GM10266 (cell line): ENCODE measurements around the gene ERBB4.

Source experiments
- DNase-seq: peaks from one replicate; pipeline ENCODE4 v3.0.0; 2012; ENCODE audit errors: extremely low spot score
- CTCF ChIP-seq: IDR thresholded peaks from 2 replicates; pipeline ENCODE4 v1.5.1; 2012; ENCODE audit warnings: mild to moderate bottlenecking, low read depth; ENCODE audit not compliant: control insufficient read depth, insufficient read depth; ENCODE audit errors: missing control alignments

The ERBB4 gene

GRCh38 chr2:212416086-212416485 is 122.5 kb downstream of the ERBB4 start:
- TF ChIP-seq CTCF, result no peak
- no peak for DNase-seq

GRCh38 chr2:212414767-212415211 is 123.8 kb downstream of the ERBB4 start:
- no peak for DNase-seq
- TF ChIP-seq CTCF, result no peak

- no peak for TF ChIP-seq CTCF
These were observed 129.0 kb downstream of the ERBB4 start for GRCh38 chr2:212409560-212409959.

GRCh38 chr2:212408524-212408923 is 130.1 kb downstream of the ERBB4 start:
- DNase-seq, result no peak
- TF ChIP-seq CTCF, result no peak

More at GRCh38 chr2:212409560-212409959, 129.0 kb downstream of the ERBB4 start:
- DNase-seq, result no peak

- TF ChIP-seq CTCF, result no peak
- no peak for DNase-seq
These were observed 131.9 kb downstream of the ERBB4 start for GRCh38 chr2:212406716-212407115.

GRCh38 chr2:212402316-212402715 is 136.3 kb downstream of the ERBB4 start:
- TF ChIP-seq CTCF, result no peak
- DNase-seq, result no peak

GRCh38 chr2:212398316-212398715 is 140.3 kb downstream of the ERBB4 start:
- DNase-seq, result no peak
- TF ChIP-seq CTCF, result no peak
